NCI-H2227 treated with DMSO at 0.1 percent for 48 hours (cell line): ENCODE measurements around the gene VWA1.
A peak's percentile ranks its signal among the peaks of the same experiment; 100 is the strongest.
"Not testable (repeated sequence)": the region's sequence is repeated elsewhere in the genome, so short reads cannot be mapped to it uniquely, and the experiment has no call there.

Experiments used
- DNase-seq: peaks from one replicate; lab custom pipeline; 2025; lab: John Stamatoyannopoulos, UW

Gene VWA1

DNA sequence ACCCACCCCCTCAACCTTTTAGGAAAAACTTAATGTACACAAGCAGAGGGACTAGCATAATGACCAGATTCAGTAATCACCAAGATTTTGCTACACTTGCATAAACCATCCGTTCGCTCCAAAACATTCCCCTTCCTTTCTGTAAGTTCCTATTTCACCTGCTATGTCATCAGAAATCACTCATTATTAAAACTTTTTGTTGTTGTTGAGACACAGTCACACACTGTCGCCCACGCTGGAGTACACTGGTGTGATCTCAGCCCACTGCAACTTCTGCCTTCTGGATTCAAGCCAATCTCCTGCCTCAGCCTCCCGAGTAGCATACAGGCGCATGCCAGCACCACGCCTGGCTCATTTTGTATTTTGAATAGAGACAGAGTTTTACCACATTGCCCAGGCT, 31.8 kb upstream of the VWA1 start:
- no peak for DNase-seq

- DNase-seq, result no peak
Observed at GRCh38 chr1:1406101-1406820, 29.2 kb upstream of the VWA1 start.

GRCh38 chr1:1406821-1407635, 28.5 kb upstream of the VWA1 start, which contains the start of gene MRPL20:
TSS of gene MRPL20 (minus strand) at chr1:1407293. CDS start at chr1:1407217, 76 bp downstream.
- peak; percentile 90 for DNase-seq

GRCh38 chr1:1407636-1408318, 27.7 kb upstream of the VWA1 start:
- DNase-seq, result peak; percentile 14

DNA sequence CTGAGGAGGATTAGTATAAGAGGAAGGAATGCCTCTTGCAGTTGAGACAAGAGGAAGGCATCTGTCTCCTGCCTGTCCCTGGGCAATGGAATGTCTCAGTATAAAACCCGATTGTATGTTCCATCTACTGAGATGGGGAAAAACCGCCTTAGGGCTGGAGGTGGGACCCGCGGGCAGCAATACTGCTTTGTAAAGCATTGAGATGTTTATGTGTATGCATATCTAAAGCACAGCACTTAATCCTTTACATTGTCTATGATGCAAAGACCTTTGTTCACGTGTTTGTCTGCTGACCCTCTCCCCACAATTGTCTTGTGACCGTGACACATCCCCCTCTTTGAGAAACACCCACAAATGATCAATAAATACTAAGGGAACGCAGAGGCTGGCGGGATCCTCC, 25.3 kb upstream of the VWA1 start:
- DNase-seq, result not testable (repeated sequence)

- no peak for DNase-seq
Observed at GRCh38 chr1:1411626-1412025, 23.9 kb upstream of the VWA1 start.

- not testable (repeated sequence) for DNase-seq
Observed at GRCh38 chr1:1412311-1412902, 23.1 kb upstream of the VWA1 start.

DNA sequence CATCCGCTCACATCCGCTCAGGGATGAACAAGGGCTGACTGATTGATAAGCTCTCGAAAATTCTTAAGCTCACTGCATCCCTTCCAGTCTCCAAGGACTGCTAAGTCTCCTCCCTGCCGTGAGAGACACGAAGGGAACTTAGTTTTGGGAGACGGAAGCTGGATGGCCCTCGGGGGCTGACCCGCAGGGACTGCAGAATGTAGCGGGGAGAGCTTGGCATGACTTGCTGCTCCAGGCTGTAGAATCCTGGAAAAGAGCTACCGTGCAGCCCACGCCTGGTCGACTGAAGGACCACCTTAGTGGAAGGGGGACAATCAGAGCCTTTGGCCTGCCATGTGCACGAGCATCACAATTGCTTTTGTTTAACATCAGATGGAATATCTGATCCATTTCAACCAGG, 19.7 kb upstream of the VWA1 start:
- DNase-seq, result no peak

DNA sequence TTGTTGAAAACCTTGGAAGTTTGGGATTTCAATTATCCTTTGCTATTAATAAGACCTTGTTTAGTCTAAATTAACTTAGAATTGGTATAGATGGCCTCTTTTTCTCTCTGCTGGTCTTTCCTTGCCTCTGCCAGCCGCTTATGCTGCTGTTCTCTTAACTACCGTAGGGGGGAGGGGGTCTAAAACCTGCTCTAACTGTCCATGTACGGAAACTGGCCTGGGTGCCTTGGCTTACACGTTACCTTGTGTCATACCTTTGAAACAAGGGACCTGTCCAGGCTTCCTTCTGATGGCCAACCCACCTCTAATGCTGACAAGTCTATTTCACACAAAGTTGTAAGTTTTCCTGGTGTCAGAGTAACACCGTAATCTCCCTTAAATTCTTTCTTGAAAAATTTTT, 18.1 kb upstream of the VWA1 start:
- not testable (repeated sequence) for DNase-seq

DNA sequence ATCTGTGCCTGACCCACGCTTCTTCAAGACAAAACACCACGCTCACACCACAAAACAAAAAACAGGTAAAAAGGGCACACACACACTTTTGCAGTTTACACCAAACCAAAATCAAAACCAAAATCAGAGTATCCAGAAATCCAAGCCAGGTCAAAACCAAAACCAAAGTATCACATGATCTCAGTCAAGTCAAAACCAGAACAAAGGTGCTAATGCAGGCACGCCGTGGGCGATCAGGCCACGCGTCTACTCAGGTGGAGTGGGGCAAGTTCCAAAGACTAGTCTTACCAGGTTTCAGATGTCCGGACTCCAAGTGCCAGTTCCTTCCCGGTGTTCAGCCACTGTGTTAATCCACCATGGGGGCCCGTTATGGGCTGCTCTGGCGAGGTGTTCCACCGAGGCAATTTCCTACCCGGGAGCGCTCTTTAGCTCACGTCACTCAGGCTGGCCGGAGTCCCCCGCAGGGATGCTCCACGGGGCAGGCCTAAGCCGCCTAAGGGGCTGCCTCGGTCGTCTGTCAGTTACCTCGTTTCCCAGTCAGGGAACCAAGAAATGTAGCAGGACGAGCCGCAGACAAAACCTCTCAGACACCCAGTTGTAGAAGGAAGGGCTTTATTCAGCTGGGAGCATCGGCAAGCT, 17.5 kb upstream of the VWA1 start:
- not testable (repeated sequence) for DNase-seq

- DNase-seq, result no peak
Observed at GRCh38 chr1:1418464-1419362, 16.8 kb upstream of the VWA1 start.

GRCh38 chr1:1419363-1419812, 16.1 kb upstream of the VWA1 start:
- DNase-seq, result no peak

- DNase-seq, result no peak
Observed at GRCh38 chr1:1419813-1420653, 15.5 kb upstream of the VWA1 start.

- DNase-seq, result no peak
Observed at GRCh38 chr1:1420654-1421141, 14.8 kb upstream of the VWA1 start.

DNA sequence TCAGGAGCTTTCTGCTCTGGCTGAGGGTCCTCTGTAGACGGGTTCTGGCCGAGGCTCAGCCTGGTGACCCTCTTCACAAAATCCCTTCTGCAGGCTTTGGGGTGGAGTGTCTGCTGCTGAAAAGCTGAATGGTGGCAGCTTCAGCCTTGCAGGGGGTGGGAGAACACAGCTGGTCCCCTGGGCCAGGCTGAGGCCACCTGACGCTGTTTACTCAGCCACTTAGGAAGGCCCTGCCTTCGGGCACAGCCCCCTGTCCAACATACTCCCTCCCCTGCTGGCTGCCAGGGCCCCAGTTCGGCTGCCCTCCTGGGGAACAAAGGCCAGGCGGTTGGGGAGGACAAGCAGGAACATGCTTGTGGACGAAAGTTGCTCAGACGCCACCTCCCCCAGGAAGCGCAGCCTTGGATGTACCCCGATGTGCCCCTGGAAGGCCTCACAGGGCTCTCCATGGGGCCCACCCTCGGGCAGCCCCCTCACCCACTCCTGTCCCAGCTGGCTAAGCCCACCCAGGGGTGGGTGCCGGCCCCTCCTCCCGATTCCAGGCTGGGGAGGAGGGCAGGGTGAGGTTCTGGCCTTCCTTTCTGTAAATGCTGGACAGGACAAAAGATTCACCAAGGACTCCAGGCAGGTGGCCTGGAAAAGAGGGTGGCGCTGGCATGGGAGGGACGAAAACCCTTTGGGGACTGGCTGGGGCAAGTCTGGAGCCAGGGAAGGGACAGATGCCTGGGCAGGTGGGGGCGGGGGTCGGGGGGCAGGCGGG, 14.2 kb upstream of the VWA1 start, which contains the start of gene ANKRD65:
TSS of gene ANKRD65 (minus strand) at position 130 of the 760 bp plus-strand sequence. CDS start 271 bp downstream, outside the sequence.
- no peak for DNase-seq

GRCh38 chr1:1421907-1422464, 13.5 kb upstream of the VWA1 start:
- no peak for DNase-seq

DNA sequence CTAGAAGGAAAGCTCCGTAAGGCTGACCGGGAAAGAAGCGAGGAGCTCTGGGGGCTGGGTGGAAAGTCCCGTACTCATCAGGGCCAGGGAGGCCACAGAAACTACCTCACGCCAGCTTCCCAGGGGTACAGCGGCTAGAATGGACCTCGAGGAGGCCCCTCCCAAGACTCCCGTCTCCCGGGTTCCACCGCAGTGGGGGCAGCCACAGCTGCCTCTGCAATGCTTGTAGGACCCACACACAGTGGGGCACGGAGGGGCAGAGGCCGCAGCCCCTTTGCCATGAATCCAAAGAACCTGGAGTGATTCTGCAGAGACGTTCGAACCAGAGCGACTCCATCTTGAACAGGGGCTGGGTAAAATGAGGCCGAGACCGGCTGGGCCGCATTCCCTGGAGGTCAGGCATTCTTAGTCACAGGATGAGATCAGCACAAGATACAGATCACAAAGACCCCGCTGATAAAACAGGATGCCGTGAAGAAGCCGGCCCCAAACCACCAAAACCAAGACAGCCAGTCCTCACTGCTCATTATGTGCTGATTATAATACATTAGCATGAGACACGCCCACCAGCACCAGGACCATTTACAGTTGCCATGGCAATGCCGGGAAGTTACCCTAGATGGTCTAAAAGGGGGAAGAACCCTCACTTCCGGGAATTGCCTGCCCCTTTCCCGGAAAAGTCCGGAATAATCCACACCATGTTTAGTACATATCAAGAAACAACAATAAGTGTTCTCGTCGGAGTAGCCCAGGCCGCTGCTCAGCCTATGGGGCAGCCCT, 12.8 kb upstream of the VWA1 start:
- no peak for DNase-seq

GRCh38 chr1:1423245-1423597, 12.3 kb upstream of the VWA1 start:
- no peak for DNase-seq
